Astrocyte (in vitro differentiated cells and primary cell): Measurements from ENCODE around the gene SH2D7. TPM values are rescaled to one million over a fixed set of nuclear protein-coding genes. Genes with fewer than 3 reads are reported as not detected.

Experiments used
- DNase-seq: peaks from one replicate; pipeline ENCODE4 v3.0.0-alpha.2; 2010; ENCODE audit warnings: low read depth
- FAIRE-seq: peaks from 2 replicates; lab custom pipeline; 2011; peaks lifted over from hg19 to GRCh38; lab: Jason Lieb, UNC
- H2AFZ ChIP-seq: 2 replicates; pipeline ENCODE4 v1.6.0; 2012; ENCODE audit warnings: low read depth, low read length, inconsistent platforms
- H3K27ac ChIP-seq: 2 replicates; pipeline ENCODE4 v1.5.1; 2011; ENCODE audit warnings: low read depth, low read length, inconsistent platforms
- H3K27me3 ChIP-seq: 2 replicates; pipeline ENCODE4 v1.6.0; 2011; ENCODE audit warnings: low read length, inconsistent platforms; ENCODE audit not compliant: insufficient read depth
- H3K36me3 ChIP-seq: 2 replicates; pipeline ENCODE4 v1.5.1; 2011; ENCODE audit warnings: low read length, inconsistent platforms; ENCODE audit not compliant: insufficient read depth
- H3K4me1 ChIP-seq: 2 replicates; pipeline ENCODE4 v1.5.1; 2011; ENCODE audit warnings: low read length, inconsistent platforms; ENCODE audit not compliant: insufficient read depth
- H3K4me2 ChIP-seq: 2 replicates; pipeline ENCODE4 v1.6.0; 2012; ENCODE audit warnings: low read length, inconsistent platforms
- H3K4me3 ChIP-seq: 2 replicates; pipeline ENCODE4 v1.5.1; 2011; ENCODE audit warnings: low read depth, mild to moderate bottlenecking, low read length, inconsistent platforms; ENCODE audit not compliant: insufficient read depth
- H3K79me2 ChIP-seq: 2 replicates; pipeline ENCODE4 v1.6.0; 2012; ENCODE audit warnings: mild to moderate bottlenecking, low read length, inconsistent platforms; ENCODE audit not compliant: insufficient read depth
- H3K9ac ChIP-seq: 2 replicates; pipeline ENCODE4 v1.6.0; 2012; ENCODE audit warnings: mild to moderate bottlenecking, low read length, inconsistent platforms
- H3K9me3 ChIP-seq: 2 replicates; pipeline ENCODE4 v1.5.1; 2012; ENCODE audit warnings: low read depth, mild to moderate bottlenecking, low read length, inconsistent platforms; ENCODE audit not compliant: insufficient read depth
- H4K20me1 ChIP-seq: 2 replicates; pipeline ENCODE4 v1.6.0; 2012; ENCODE audit warnings: low read length, inconsistent platforms; ENCODE audit not compliant: insufficient read depth
- H3K27ac Mint-ChIP-seq: one replicate; pipeline ENCODE4 v1.8.0; 2021; ENCODE audit warnings: mild to moderate bottlenecking, mixed read lengths; ENCODE audit not compliant: unreplicated experiment
- H3K27me3 Mint-ChIP-seq: one replicate; pipeline ENCODE4 v1.8.0; 2021; ENCODE audit warnings: low read depth, mixed read lengths; ENCODE audit not compliant: unreplicated experiment
- H3K36me3 Mint-ChIP-seq: one replicate; pipeline ENCODE4 v1.8.0; 2021; ENCODE audit warnings: low read depth, mixed read lengths; ENCODE audit not compliant: unreplicated experiment
- H3K4me1 Mint-ChIP-seq: one replicate; pipeline ENCODE4 v1.8.0; 2021; ENCODE audit warnings: low read depth, mixed read lengths; ENCODE audit not compliant: unreplicated experiment
- H3K4me3 Mint-ChIP-seq: one replicate; pipeline ENCODE4 v1.8.0; 2021; ENCODE audit warnings: mild to moderate bottlenecking, moderate library complexity, mixed read lengths; ENCODE audit not compliant: unreplicated experiment
- H3K9me3 Mint-ChIP-seq: one replicate; pipeline ENCODE4 v1.8.0; 2021; ENCODE audit warnings: mild to moderate bottlenecking, mixed read lengths; ENCODE audit not compliant: unreplicated experiment
- CTCF ChIP-seq: IDR thresholded peaks from 2 replicates; pipeline ENCODE4 v1.5.1; 2011; ENCODE audit warnings: low read depth, mild to moderate bottlenecking, inconsistent platforms, low read length, moderate library complexity; ENCODE audit not compliant: insufficient read depth
- EZH2 ChIP-seq: IDR thresholded peaks from 2 replicates; pipeline ENCODE4 v1.6.1; 2012; ENCODE audit warnings: mild to moderate bottlenecking, low read length, inconsistent platforms; ENCODE audit not compliant: insufficient read depth
- total RNA-seq: library from RNA; stranded (reverse); gene quantifications from 2 replicates; pipeline ENCODE4 v1.2.1, GENCODE V29; 2021

Gene SH2D7
- total RNA-seq, 1 donor from 2014 or later = not detected

GRCh38 chr15:78102211-78102610 is 9.8 kb downstream of the SH2D7 start:
- TF ChIP-seq CTCF (no peak), EZH2 (no peak)
- Histone ChIP-seq H3K27me3 (peaks cover 2% of the 10 kb centered on the region), H4K20me1 (no peaks in the 10 kb centered on the region), H2AFZ (no peak overlapping the region), H3K4me2 (no peak overlapping the region), H3K9ac (no peak overlapping the region), H3K27ac (no peak overlapping the region), H3K4me3 (no peak overlapping the region), H3K9me3 (no peaks in the 10 kb centered on the region), H3K36me3 (no peaks in the 10 kb centered on the region), H3K4me1 (peaks cover 5% of the 10 kb centered on the region), H3K79me2 (no peaks in the 10 kb centered on the region)
- peaks cover 6% of the 10 kb centered on the region for H3K36me3 Mint-ChIP-seq
- no peak overlapping the region for H3K27ac Mint-ChIP-seq
- H3K27me3 Mint-ChIP-seq = peaks cover 28% of the 10 kb centered on the region
- FAIRE-seq (no peak), DNase-seq (no peak)
- no peak overlapping the region for H3K4me3 Mint-ChIP-seq
- H3K9me3 Mint-ChIP-seq = no peaks in the 10 kb centered on the region
- peaks cover 5% of the 10 kb centered on the region for H3K4me1 Mint-ChIP-seq

DNA sequence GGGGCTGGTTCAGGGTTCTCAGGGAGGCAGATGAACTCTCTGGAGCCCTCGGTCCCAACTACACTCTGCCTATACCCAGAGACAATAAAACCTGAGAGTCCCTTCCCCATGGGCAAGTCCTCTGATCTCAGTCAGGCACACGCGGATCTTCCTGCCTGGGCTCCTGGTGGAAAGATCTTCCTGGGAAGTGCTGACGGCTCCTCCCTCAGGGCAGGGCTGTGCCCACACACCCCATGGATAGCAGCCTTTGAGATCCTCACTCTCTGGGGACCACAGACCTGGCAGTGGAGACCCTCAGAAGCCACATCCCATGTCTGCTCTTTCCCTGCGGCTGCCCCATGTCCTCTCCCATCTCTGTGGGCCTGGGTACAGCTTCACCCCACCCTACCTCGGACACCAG is 10.4 kb downstream of the SH2D7 start:
- Histone ChIP-seq H3K27ac (no peak overlapping the region), H3K4me2 (no peak overlapping the region), H2AFZ (no peak overlapping the region), H3K36me3 (no peaks in the 10 kb centered on the region), H4K20me1 (no peaks in the 10 kb centered on the region), H3K9me3 (no peaks in the 10 kb centered on the region), H3K4me1 (peaks cover 5% of the 10 kb centered on the region), H3K27me3 (peaks cover 2% of the 10 kb centered on the region), H3K9ac (no peak overlapping the region), H3K79me2 (no peaks in the 10 kb centered on the region), H3K4me3 (no peak overlapping the region)
- peaks cover 28% of the 10 kb centered on the region for H3K27me3 Mint-ChIP-seq
- H3K27ac Mint-ChIP-seq = no peak overlapping the region
- TF ChIP-seq EZH2 (no peak), CTCF (no peak)
- FAIRE-seq = no peak
- no peaks in the 10 kb centered on the region for H3K9me3 Mint-ChIP-seq
- H3K4me3 Mint-ChIP-seq = no peak overlapping the region
- no peak for DNase-seq
- peaks cover 6% of the 10 kb centered on the region for H3K36me3 Mint-ChIP-seq
- H3K4me1 Mint-ChIP-seq = peaks cover 5% of the 10 kb centered on the region

DNA sequence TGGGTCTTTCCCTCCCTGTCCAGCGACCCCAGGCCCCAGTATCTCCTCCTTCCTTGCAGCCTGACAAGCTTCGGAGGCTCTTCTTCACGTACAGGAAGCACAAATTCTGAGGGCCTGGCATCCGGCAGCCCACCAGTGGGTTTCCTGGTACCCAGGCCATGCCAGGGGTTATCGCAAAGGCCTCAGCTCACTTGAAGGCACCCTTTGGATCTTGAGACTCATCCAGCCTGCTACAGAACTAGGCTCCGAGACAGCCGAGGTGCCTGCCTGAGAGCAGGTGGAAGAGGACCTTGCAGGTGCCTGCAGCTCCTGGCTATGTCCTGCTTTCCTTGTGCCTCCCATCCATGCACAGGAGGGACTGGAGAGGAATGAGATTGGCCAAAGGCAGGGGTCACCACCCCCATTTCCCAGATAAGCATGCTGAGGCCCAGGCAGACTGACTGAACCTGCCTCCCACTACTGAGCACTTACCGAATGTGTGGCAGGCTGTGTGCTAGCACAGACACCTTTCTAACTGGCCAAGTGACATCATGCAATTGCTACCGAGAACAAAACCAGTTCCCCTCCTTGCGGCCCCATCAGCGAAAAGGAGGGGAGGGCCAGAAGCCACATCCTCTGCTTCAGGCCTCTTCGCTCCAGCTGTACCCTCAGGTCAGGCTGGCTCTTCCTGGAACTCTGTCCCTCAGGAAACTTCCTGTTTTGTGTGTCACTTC is 11.2 kb downstream of the SH2D7 start:
- Histone ChIP-seq H3K27me3 (peaks cover 2% of the 10 kb centered on the region), H3K9ac (no peak overlapping the region), H3K79me2 (no peaks in the 10 kb centered on the region), H3K27ac (no peak overlapping the region), H2AFZ (no peak overlapping the region), H3K9me3 (no peaks in the 10 kb centered on the region), H3K4me2 (no peak overlapping the region), H3K36me3 (no peaks in the 10 kb centered on the region), H3K4me3 (no peak overlapping the region), H3K4me1 (peaks cover 5% of the 10 kb centered on the region), H4K20me1 (no peaks in the 10 kb centered on the region)
- no peak for TF ChIP-seq EZH2
- no peak for TF ChIP-seq CTCF
- H3K9me3 Mint-ChIP-seq = no peaks in the 10 kb centered on the region
- H3K4me3 Mint-ChIP-seq = no peak overlapping the region
- H3K4me1 Mint-ChIP-seq = peaks cover 5% of the 10 kb centered on the region
- DNase-seq (no peak), FAIRE-seq (no peak)
- peaks cover 28% of the 10 kb centered on the region for H3K27me3 Mint-ChIP-seq
- no peak overlapping the region for H3K27ac Mint-ChIP-seq
- H3K36me3 Mint-ChIP-seq = peaks cover 6% of the 10 kb centered on the region
